Measurements from ENCODE around the gene RGS5.
A peak's percentile ranks its signal among the peaks of the same experiment; 100 is the strongest.

- no peak for TF ChIP-seq POLR2AphosphoS5 (IDR thresholded peaks at IDR 0.05; ENCODE audit: insufficient read depth, low read depth, low read length)
- TF ChIP-seq CTCF (IDR thresholded peaks at IDR 0.05; ENCODE audit: extremely low read depth in 1 of 2, insufficient read depth in 1 of 2, low read depth in 1 of 2, low read length in 2 of 2): peak; percentile 77 to 90
These were observed 27.9 kb downstream of the RGS5 start for GRCh38 chr1:163174524-163175437.
